ENCODE measurements around the gene MBNL2. TPM values are rescaled to one million over a fixed set of nuclear protein-coding genes. Genes with fewer than 3 reads are reported as not detected.
A peak's percentile ranks its signal among the peaks of the same experiment; 100 is the strongest.

MBNL2 gene
- total RNA-seq, 4 donors from 2014 or later = 92.8 to 132 (median 101) TPM

- Histone ChIP-seq H3K9me3 (no peaks in the 10 kb centered on the region), H3K27ac (replicated peaks in 1 of 4) (peak overlapping the region; percentile 56 to 76 (median 70)), H3K27me3 (no peaks in the 10 kb centered on the region), H3K36me3 (no peaks in the 10 kb centered on the region), H3K4me3 (no peak overlapping the region), H3K4me1 (peaks cover 89 to 99% (median 92%) of the 10 kb centered on the region in 4 donors)
- WGBS = 65% methylated on average over 13 of the region's 13 CpGs
- TF ChIP-seq POLR2A (IDR thresholded peaks at IDR 0.05; ENCODE audit: low read depth) = no peak
- TF ChIP-seq CTCF (IDR thresholded peaks at IDR 0.05) = no peak
- TF ChIP-seq EP300 (IDR thresholded peaks at IDR 0.05) = peak; percentile 18
- peak; percentile 35 to 64 for TF ChIP-seq POLR2AphosphoS5 (IDR thresholded peaks at IDR 0.05)
- DNase-seq (ENCODE audit: extremely low spot score) = no peak
- intact Hi-C loops (cut with DNase I) = no loop called here
Measured at GRCh38 chr13:97257800-97258799, 36.0 kb downstream of the MBNL2 start.

GRCh38 chr13:97258801-97259200, 36.7 kb downstream of the MBNL2 start:
- peak overlapping the region; percentile 56 to 76 (median 70) for H3K27ac ChIP-seq (replicated peaks in 1 of 4)
- no peaks in the 10 kb centered on the region for H3K9me3 ChIP-seq
- no peak overlapping the region for H3K4me3 ChIP-seq
- TF ChIP-seq CTCF (IDR thresholded peaks at IDR 0.05) (no peak), POLR2AphosphoS5 (IDR thresholded peaks at IDR 0.05) (no peak), POLR2A (IDR thresholded peaks at IDR 0.05; ENCODE audit: low read depth) (no peak), EP300 (IDR thresholded peaks at IDR 0.05) (no peak)
- intact Hi-C loops (cut with DNase I) = no loop called here
- no peaks in the 10 kb centered on the region for H3K27me3 ChIP-seq
- DNase-seq (ENCODE audit: extremely low spot score) = no peak
- peaks cover 93 to 99% (median 97%) of the 10 kb centered on the region in 4 donors for H3K4me1 ChIP-seq
- 64% methylated on average over 2 of the region's 2 CpGs for WGBS
- H3K36me3 ChIP-seq = no peaks in the 10 kb centered on the region

GRCh38 chr13:97259410-97259797, 37.3 kb downstream of the MBNL2 start:
- DNase-seq (ENCODE audit: extremely low spot score) = no peak
- Histone ChIP-seq H3K27me3 (no peaks in the 10 kb centered on the region), H3K36me3 (no peaks in the 10 kb centered on the region), H3K4me1 (peaks cover 89 to 97% (median 94%) of the 10 kb centered on the region in 4 donors), H3K4me3 (no peak overlapping the region), H3K27ac (replicated peaks in 1 of 4) (peak overlapping the region; percentile 56 to 76 (median 70)), H3K9me3 (no peaks in the 10 kb centered on the region)
- TF ChIP-seq POLR2AphosphoS5 (IDR thresholded peaks at IDR 0.05) (no peak), CTCF (IDR thresholded peaks at IDR 0.05) (no peak), EP300 (IDR thresholded peaks at IDR 0.05) (no peak)
- 69% methylated on average over 6 of the region's 6 CpGs for WGBS
- intact Hi-C loops (cut with DNase I) = no loop called here

GRCh38 chr13:97259798-97260714, 37.9 kb downstream of the MBNL2 start:
- H3K27ac ChIP-seq (replicated peaks in 1 of 4) = peak overlapping the region; percentile 56 to 76 (median 70)
- H3K4me1 ChIP-seq = peaks cover 83 to 97% (median 94%) of the 10 kb centered on the region in 4 donors
- TF ChIP-seq EP300 (IDR thresholded peaks at IDR 0.05) = no peak
- TF ChIP-seq POLR2AphosphoS5 (IDR thresholded peaks at IDR 0.05) = peak in 1 of 2 donors; percentile 49
- no peak overlapping the region for H3K4me3 ChIP-seq
- no peaks in the 10 kb centered on the region for H3K27me3 ChIP-seq
- intact Hi-C loops (cut with DNase I) = no loop called here
- no peaks in the 10 kb centered on the region for H3K36me3 ChIP-seq
- DNase-seq (ENCODE audit: extremely low spot score) = no peak
- H3K9me3 ChIP-seq = no peaks in the 10 kb centered on the region
- 75% methylated on average over 12 of the region's 12 CpGs for WGBS
